ENCODE measurements around the gene TMEM91.

The TMEM91 gene

DNA sequence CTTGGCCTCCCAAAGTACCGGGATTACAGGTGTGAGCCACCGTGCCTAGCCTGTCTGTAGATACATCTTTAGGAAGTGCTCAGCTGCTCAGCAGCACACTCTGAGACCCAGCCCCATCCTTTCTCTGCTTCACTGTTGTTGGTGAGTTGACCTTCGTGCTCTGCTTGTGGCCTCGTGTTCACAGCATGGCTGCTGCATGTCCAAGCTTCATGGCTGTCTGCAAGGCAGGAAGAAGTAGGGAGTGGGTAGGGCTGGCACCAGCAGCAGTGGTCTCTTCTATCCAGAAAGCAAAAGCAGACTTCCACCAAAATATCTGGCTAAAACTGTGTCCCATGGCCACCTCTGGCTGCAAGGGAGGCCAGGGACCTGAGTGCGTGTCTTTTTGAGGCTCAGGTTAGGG is 36.6 kb downstream of the TMEM91 start:
- DNase-seq = no peak

DNA sequence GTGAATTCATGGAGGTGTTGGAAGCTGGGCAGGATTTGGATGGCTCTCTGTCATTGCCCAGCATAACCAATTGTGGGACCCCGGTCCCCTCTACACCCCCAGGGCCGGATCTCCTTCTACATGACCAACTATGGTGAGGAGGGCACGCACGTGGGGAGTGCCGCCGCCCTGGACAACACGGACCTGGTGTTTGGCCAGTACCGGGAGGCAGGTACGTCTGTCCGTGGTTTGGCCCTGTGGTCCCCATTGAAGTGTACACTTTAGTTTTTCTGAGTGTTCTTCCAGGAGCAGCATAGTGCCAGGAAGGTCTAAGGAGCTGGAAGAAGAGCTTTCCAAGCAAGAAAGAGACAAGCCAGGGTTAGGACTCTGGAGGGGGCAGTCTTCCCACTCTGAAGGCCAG is 37.6 kb downstream of the TMEM91 start:
- DNase-seq = no peak

DNA sequence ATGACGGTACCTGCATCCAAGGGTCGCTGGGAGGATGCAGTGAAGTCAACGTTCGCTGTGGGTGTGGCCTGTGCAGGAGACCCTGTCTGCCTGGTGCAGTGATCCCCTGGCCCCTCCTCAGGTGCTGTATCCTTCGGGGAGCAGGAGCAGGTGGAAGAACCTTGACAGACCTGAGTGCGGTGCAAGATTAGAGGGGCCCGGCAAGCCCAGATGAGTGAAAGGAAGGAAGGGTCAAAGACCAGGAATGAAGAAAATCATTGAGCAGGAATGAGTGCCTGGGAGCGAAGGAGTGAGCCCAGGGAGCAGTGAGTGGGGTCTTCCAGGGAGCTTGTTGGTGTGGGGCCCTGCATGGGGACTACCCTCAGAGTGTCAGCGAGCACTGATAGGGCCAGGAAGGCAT is 38.1 kb downstream of the TMEM91 start:
- no peak for DNase-seq

GRCh38 chr19:41415154-41415571 is 38.8 kb downstream of the TMEM91 start:
- DNase-seq = no peak

- no peak for DNase-seq
Measured at GRCh38 chr19:41416194-41416674, 39.9 kb downstream of the TMEM91 start.

GRCh38 chr19:41420101-41420880 is 44.0 kb downstream of the TMEM91 start:
- no peak for DNase-seq

DNA sequence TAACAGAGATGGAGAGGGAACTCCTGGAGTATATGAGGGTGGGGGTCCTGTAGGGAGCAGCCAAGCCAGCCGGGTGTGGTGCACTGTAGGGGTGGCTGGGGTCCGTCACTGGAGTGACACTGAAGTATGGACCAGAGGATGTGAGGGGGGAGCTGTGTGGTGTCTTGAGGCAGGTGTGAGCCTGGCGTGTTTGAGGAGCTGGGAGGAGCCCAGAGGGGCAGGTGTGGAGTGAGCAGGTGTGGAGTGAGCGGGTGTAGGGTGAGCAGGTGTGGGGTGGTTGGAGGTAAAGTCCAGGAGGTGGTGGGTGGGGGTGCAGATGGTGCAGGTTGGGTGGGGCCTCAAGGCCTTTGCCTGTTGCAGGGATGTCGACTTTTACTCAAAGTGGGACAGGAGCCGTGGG is 45.0 kb downstream of the TMEM91 start:
- DNase-seq = no peak

DNA sequence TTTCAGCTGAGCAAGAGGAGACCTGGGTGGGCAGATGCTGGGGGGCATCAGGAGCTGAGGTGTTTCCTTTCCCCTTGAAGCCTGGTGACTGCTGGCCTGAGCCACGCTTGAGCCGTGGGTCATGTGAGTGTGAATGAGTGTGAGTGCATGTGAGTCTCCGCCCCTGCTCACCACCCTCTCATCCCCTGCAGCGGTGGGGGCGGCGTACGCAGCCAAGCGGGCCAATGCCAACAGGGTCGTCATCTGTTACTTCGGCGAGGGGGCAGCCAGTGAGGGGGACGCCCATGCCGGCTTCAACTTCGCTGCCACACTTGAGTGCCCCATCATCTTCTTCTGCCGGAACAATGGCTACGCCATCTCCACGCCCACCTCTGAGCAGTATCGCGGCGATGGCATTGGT is 45.6 kb downstream of the TMEM91 start:
- DNase-seq = no peak

- no peak for DNase-seq
Measured at GRCh38 chr19:41422456-41422855, 46.1 kb downstream of the TMEM91 start.

GRCh38 chr19:41422955-41423354 is 46.6 kb downstream of the TMEM91 start:
- DNase-seq = no peak

- no peak for DNase-seq
Measured at GRCh38 chr19:41424335-41425173, 48.2 kb downstream of the TMEM91 start.

DNA sequence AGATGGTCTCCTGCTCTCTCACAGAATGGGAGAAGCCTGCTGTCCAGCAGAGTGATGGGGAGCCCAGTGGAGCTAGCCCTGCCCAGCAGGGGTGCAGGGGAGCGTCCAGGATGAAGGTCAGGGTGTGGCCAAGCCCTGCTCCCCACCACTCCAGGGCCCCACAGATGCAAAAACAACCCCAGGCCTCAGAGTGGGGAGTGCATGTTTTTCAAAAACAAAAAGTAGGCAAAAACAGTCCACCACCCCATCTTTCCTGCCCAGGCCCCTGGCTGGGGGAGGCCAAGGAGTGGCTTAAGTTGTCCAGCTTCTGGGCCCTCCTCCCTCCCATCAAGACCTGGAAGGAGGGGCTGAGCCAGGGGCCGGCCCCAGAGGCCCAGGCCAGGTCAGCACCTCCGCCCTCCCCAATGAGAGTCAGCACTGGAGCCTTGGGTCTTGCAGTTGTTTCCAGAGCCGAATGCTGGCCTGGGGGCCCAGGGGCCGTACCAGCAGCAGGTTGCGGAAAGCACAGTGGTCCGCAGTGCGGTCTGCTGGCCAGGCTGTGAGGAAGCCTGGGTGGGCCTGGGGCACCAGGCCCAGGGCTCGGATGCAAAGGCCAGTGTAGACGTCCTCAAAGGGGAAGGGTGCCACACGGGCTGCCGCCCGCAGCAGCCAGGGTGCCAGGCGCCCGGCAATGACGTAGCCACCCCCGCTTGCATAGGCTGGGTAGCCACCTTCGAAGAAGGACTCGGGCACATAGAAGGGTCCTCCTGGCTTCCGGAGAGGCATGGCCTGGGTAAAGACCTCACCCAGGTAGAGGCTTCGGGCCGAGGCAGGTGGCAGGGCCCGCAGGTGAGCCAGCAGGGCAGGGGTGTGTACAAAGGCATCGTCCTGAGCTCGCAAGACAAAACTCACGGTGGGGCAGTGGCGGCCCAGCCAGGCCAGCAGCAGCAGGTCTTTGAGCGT is 49.1 kb downstream of the TMEM91 start:
- no peak for DNase-seq

DNA sequence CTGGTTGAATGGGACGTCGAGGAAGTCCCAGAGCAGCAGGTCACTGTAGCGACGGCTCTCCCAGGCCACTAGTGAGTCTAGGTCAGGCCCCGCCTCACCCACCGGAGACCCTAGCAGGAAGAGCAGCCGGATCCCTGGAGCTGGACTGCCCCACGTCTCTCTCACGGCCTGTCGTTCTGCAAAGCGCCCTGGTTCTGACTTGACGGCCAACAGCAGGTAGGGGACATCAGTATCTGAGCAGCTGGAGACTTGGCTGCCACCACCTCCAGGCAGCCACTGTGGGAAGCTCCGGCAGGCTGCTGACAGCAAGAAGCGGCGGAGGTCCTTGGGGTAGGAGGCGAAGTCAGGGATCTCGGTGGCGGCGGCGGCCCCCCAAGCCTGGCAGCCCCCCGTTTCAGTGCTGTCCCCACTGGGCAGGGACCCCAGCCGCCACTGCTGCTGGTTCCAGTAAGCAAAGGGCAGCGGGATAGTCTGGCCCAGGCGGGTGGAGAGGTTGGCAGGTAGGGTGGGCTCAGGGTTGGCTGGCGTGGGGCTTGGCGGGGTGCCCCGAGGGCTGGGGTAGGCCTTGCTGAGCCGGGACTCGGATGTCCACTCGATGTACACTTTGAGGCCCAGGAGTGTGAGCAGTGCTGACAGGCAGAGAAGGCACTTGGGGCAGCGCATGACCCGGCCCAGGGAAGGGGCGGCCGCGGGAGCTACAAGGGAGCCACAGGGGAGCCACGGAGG is 49.9 kb downstream of the TMEM91 start:
- DNase-seq = no peak

DNA sequence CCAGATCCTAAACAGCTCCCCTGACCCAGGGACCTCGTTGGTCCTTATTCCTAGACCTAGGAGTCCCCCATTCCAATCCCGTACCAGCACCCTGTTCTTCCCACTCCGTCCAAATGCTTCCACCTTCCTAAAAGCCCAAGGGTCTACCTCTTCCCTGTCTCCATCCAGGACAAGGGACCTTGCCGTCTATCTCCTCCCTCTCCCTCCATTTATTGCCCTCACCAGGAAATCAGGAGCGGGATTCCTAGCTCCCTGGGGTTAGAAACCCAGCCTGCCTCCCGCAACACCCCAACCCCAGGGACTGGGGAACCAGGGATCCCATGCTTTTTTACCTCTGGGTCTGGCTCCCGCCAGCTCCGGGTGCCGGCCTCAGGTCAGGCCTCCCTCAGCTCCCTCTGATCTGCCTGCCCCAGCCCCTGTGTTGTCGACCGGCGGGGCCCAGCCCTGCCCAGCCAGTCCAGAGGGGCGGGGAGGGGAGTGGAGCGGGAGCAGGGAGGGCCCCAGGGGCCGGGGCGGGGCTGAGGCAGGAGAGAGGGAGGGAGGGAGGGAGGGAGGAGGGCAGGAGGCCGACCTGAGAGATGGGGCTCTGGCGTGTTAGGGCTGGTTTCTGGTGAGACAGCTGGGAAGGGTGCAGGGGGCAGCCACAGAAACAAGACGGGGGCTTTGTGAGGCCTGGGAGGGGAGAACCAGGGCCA is 50.8 kb downstream of the TMEM91 start, which contains the start of gene B3GNT8:
TSS of gene B3GNT8 (minus strand) at position 423 of the 695 bp plus-strand sequence. CDS start 596 bp downstream, outside the sequence.
- peak; percentile 37 for DNase-seq

DNA sequence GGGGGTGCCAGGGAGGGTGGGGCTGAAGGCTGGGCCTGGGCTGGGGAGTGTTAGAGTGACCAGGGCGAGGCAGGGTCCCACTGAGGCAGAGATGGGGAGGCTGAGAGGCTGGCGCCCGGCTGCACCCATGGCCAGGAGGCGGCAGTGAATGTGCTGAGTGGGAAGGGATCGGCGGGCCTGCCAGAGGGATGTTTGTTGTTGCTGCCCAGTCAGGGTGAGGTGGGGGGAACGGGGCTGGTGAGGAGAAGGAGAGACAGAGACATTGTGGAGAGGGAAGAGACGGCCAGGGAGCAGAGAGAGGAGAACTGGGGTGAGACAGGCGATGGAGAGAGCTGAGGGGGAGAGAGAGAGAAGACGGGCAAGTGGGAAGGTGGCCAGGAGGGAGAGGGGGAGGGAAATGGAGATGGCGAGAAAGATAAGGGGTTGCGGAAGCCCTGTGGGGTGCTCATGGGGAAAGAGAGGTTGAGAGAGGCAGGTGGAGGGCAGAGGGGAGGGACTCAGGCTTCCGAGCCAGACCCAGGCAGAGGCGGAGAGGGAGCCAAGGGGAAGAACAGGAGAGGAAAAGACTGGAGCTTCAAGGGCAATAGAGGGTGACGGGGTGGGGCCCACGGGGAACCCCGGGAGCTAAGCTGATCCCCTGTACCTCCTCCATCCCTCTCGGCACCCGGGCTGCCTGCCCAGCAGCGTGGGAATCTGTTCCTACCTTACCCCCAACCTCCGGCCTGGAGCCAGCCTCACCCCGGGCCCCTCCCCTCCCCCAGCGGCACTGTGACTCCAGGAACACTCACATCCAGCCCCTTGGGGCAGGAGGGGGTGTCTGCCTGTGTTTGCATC is 51.5 kb downstream of the TMEM91 start:
- DNase-seq = no peak

DNA sequence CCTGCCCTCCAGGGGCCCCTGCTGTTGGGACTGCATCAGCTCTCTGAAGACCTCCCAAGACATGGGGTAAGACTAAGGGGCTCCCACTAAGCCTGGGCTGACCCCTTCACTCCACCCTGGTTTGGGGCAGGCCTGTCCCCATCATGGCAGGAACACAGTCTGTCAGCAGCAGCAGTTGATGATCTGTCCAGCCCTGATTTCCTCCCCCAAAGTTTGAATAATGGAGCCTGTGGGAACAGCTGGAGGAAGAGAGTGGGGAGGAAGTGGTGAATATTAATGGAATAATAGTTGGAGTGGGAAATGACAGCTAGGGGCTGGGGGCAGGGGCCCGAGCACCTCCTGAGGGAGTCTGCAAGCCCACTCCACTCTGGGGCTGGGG is 52.1 kb downstream of the TMEM91 start:
- no peak for DNase-seq

- no peak for DNase-seq
Measured at GRCh38 chr19:41430922-41431321, 54.6 kb downstream of the TMEM91 start.

DNA sequence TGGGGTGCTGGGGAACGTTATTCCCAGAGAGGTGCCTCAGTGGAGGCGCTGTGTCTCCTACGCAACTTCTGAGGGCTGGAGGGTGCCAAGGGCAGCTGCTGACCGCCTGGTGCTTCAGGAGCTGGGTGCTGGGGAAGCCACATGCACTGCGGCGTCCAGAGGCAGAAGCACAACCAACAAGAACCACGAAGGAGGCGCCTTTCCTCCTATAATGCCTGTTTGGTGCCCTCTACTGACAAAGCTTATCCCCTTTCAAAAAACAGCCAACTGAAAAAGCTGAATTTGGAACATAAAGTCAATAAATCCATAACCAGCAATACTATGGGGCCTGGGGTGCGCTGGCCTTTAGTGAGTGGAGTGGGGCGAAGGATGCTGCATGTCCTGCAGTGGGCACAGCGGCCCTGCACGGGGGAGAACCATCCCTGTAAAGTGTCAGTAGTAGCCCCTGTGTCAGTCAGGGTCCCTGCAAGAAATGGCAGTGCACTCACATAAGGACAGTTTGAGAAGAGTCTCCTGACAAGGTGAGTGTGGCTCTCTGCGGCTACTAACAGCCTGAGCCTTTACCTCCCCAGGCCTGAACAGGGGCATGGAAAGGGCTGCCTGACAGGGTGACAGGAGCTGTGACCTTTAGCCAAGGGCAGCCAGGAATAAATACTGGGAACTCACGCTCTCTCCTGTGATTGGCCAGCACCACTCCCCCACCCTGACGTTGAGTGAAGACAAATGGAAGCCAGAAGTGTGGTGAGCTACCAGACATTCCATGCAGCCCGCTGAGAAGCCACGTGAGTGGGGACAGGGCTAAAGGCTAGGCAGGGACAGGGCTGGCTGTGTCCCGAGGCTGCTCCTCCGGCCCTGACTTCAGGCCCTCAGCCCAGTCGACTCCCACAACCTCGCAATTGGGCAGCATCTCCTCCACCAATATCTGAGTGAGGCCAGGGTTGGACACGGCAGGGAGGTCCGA is 55.4 kb downstream of the TMEM91 start:
- DNase-seq = no peak

DNA sequence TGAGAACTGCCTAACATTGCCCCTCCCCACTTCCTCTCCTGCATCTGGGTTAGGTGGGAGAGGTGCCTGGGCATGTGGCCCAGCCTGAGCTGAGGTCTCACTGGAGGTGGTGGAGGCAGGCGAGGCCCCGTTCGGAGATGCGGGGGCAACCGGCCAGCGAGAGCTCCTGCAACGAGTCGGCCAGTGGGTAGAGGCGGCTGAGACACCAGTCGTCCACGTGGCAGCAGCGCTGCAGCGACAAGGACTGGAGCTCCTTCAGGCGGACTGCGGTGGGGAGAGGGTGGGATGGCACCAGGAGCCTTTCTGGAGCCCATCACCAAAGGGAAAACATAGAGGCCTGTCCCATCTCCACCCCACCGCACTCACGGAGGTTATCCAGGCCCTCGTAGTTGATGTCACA is 56.8 kb downstream of the TMEM91 start:
- no peak for DNase-seq
